HFF-Myc (cell line): ENCODE data around the gene RBFOX1.

Source experiments
- DNase-seq: peaks from one replicate; pipeline ENCODE4 v3.0.0-alpha.2; 2011; ENCODE audit warnings: low read depth; ENCODE audit errors: extremely low read depth
- H3K4me3 ChIP-seq: replicated peaks from 2 replicates; pipeline ENCODE4 v1.5.1; 2011; ENCODE audit warnings: low read depth, mild to moderate bottlenecking, control low read depth, low read length
- TF ChIP-seq, protein P1 (sequence below): IDR thresholded peaks from 2 replicates; pipeline ENCODE4 v1.5.1; 2012; ENCODE audit warnings: mild to moderate bottlenecking, low read depth, low read length, control low read depth; ENCODE audit errors: missing control alignments

The RBFOX1 gene

DNA sequence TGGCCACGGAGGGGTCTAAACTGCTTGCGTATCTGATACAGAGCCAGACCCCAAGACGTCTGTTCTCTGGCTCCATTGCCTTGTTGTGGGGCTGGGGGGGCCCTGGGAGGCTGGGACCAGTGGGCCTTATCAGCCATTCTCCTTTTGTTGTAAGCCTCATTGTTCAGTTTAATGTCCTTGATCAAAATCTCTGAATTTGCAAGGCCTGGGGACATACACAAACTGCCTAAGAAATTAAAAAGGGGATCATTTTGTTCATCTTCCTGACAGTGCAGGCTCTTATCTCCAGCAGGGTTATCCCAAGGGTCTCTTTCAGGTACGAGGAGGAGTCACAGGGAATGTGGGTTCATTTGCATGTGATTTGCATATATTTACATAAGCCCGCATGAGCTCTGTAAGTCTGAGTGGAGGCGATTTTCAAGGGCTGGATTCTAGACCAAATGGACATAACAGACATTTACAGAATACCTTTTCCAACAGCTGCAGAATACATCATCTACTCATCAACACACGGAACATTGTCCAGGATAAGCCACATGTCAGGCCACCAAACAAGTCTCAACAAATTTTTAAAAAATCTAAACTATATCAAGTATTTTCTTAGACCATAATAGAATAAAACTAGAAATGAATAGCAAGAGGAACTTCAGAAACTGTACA, 269.8 kb downstream of the RBFOX1 start:
- TF ChIP-seq, protein P1, sequence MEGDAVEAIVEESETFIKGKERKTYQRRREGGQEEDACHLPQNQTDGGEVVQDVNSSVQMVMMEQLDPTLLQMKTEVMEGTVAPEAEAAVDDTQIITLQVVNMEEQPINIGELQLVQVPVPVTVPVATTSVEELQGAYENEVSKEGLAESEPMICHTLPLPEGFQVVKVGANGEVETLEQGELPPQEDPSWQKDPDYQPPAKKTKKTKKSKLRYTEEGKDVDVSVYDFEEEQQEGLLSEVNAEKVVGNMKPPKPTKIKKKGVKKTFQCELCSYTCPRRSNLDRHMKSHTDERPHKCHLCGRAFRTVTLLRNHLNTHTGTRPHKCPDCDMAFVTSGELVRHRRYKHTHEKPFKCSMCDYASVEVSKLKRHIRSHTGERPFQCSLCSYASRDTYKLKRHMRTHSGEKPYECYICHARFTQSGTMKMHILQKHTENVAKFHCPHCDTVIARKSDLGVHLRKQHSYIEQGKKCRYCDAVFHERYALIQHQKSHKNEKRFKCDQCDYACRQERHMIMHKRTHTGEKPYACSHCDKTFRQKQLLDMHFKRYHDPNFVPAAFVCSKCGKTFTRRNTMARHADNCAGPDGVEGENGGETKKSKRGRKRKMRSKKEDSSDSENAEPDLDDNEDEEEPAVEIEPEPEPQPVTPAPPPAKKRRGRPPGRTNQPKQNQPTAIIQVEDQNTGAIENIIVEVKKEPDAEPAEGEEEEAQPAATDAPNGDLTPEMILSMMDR, result no peak
- no peak overlapping the region for H3K4me3 ChIP-seq
- DNase-seq, result no peak

DNA sequence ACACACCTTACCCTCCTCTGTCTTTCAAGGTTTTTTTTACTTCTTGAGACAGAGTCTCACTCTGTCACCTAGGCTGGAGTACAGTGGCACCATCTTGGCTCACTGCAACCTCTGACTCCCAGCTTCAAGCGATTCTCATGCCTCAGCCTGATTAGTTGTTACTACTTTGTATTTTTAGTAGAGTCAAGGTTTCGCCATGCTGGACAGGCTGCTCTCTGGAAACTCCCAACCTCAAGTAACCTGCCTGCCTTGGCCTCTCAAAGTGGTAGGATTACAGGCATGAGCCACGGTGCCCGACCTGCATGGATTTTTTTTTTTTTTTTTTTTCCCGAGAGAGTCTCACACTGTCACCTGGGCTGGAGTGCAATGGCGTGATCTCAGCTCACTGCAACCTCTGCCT, 273.2 kb downstream of the RBFOX1 start:
- no peak overlapping the region for H3K4me3 ChIP-seq
- TF ChIP-seq, protein P1, result no peak
- DNase-seq, result no peak

DNA sequence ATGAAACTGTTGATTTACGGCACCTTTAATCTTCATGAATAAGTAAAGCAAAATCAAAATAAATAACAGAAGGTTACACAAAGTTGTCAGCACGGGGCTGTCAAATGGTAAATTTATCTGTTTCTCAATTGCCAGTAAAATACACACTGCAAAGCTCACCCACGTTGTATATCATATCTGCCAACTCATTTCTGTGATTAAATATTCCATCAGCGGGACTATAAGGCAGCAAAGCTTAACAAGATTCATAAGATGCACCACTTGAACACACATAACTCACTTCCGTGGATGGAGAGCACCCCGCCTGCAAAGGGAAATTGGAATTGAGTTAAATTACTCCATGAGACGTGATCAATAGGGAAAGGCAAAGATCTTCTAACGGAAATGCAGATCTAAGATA, 280.0 kb downstream of the RBFOX1 start:
- no peak overlapping the region for H3K4me3 ChIP-seq
- TF ChIP-seq, protein P1, result no peak
- no peak for DNase-seq

DNA sequence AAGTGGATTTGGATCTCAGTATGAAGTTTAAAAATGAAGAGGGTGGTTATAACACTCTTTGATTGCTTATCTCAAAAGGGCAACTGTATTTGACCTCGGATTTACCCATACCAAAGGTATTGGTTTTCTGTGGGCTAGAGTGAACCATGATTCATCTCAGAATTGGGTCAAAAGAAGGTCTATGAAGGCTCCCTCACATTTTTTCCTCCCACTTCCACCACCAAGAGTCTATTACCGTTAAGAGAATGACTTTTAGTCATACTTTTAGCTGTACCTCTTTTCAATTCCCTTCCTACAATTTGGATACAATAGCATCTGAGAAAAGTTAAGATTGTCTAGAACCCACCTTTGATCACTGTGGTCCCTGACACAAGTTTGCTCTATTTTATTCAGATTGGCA, 280.9 kb downstream of the RBFOX1 start:
- no peak overlapping the region for H3K4me3 ChIP-seq
- TF ChIP-seq, protein P1, result no peak
- DNase-seq, result no peak

DNA sequence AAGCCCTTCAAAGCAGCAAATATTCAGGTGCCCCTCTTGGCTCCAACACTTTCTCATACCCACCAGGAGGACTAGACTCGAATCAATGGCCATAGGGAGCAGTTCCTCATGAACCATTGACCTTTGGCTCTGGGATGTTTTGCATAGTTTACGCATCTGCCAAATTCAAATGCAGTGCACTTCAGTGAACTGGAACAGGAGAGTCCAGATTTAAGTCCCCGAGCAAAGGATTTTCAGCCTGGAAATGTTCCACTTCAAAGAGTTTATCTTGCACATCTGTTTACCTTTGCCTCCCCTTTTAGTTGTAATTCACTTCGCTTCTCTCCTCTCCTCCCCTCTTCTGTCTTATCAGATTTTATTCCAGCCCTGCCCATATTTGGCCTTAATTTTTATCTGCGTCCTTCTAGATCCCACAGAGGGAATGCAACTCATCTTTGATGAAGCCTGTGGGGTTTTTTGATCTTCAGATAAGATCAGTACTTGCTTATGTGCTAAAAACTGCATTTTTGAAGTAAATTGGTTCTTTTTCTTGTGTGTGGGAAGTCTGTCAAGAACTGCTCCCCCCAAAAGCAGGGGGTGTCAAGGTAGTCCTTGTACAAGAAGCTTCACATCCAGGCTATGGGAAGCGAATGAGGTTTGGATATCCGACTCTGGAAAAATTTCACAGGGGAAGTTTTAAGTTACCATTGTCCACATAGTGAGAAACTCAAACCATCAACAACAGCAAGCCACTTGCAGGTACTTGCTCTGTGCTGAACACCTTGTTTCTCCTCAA, 281.6 kb downstream of the RBFOX1 start:
- TF ChIP-seq, protein P1, result no peak
- H3K4me3 ChIP-seq, result no peak overlapping the region
- no peak for DNase-seq

DNA sequence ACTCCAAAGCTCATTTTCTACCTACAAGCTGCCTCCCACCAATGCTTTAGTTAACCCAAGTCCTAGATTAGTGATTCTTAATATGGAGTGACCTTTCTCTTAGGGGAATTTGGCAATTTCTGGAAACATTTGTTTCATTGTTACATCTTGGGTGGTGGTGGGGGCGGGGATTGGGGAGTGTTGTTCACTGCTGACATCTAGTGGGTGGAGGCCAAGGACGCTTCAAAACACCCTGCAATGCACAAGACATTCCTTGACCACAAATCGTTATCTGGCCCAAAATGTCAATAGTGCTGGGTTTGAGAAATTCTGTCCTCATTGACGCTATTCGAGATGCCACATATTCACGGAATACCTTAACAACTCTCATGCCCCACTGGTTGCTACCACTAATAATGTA, 282.9 kb downstream of the RBFOX1 start:
- H3K4me3 ChIP-seq, result no peak overlapping the region
- TF ChIP-seq, protein P1, result no peak
- DNase-seq, result no peak
